SH-SY5Y (cell line): Measurements from ENCODE around the gene P2RY10.

ENCODE experiments used
- GATA2 ChIP-seq: IDR thresholded peaks from 2 replicates; pipeline ENCODE4 v1.6.1; 2011; ENCODE audit warnings: mild to moderate bottlenecking, low read depth, low read length
- GATA3 ChIP-seq: IDR thresholded peaks from 2 replicates; pipeline ENCODE4 v1.6.1; 2011; ENCODE audit warnings: low read depth, mild to moderate bottlenecking, low read length, moderate library complexity

The P2RY10 gene

GRCh38 chrX:78964598-78964997 lies 19.4 kb downstream of the P2RY10 start:
- TF ChIP-seq GATA3 (no peak), GATA2 (no peak)

- TF ChIP-seq GATA2, result no peak
- no peak for TF ChIP-seq GATA3
Observed at GRCh38 chrX:78979789-78980464, 34.7 kb downstream of the P2RY10 start.

- TF ChIP-seq GATA2 (no peak), GATA3 (no peak)
Observed at GRCh38 chrX:78989349-78989748, 44.2 kb downstream of the P2RY10 start.

- TF ChIP-seq GATA2, result no peak
- TF ChIP-seq GATA3, result no peak
Observed at GRCh38 chrX:78997870-78998558, 52.8 kb downstream of the P2RY10 start.
